HG02763 (cell line): ENCODE results near the gene LAMA1.
"Not testable (repeated sequence)": the region's sequence is repeated elsewhere in the genome, so short reads cannot be mapped to it uniquely, and the experiment has no call there.

Experiments used
- ATAC-seq: cut with Tn5 transposase; IDR thresholded peaks from one replicate; pipeline ENCODE4 v1.9.1; 2021; ENCODE audit warnings: mild to moderate bottlenecking, moderate library complexity; ENCODE audit not compliant: unreplicated experiment

The LAMA1 gene

GRCh38 chr18:7117390-7118355 is at the start of gene LAMA1:
LAMA1 (minus strand) TSS chr18:7117797; CDS start chr18:7117720, 77 bp downstream.
- no peak for ATAC-seq

- no peak for ATAC-seq
Measured at GRCh38 chr18:7165846-7166393, 48.3 kb upstream of the LAMA1 start.

GRCh38 chr18:7164323-7165004 is 46.9 kb upstream of the LAMA1 start:
- ATAC-seq: no peak

GRCh38 chr18:7158216-7158615 is 40.6 kb upstream of the LAMA1 start:
- no peak for ATAC-seq

GRCh38 chr18:7157760-7158159 is 40.2 kb upstream of the LAMA1 start:
- ATAC-seq: no peak

GRCh38 chr18:7155887-7156286 is 38.3 kb upstream of the LAMA1 start:
- ATAC-seq: no peak

- ATAC-seq: no peak
Measured at GRCh38 chr18:7155092-7155491, 37.5 kb upstream of the LAMA1 start.

GRCh38 chr18:7152440-7152839 is 34.8 kb upstream of the LAMA1 start:
- no peak for ATAC-seq

GRCh38 chr18:7147399-7147798 is 29.8 kb upstream of the LAMA1 start:
- ATAC-seq: no peak

- no peak for ATAC-seq
Measured at GRCh38 chr18:7146067-7146466, 28.5 kb upstream of the LAMA1 start.

GRCh38 chr18:7144921-7145320 is 27.3 kb upstream of the LAMA1 start:
- not testable (repeated sequence) for ATAC-seq

GRCh38 chr18:7141287-7141686 is 23.7 kb upstream of the LAMA1 start:
- ATAC-seq: no peak

- no peak for ATAC-seq
Measured at GRCh38 chr18:7139409-7139808, 21.8 kb upstream of the LAMA1 start.

GRCh38 chr18:7133181-7133580 is 15.6 kb upstream of the LAMA1 start:
- ATAC-seq: no peak

GRCh38 chr18:7132356-7133150 is 15.0 kb upstream of the LAMA1 start:
- no peak for ATAC-seq

- ATAC-seq: no peak
Measured at GRCh38 chr18:7122376-7122775, 4.8 kb upstream of the LAMA1 start.

GRCh38 chr18:7116792-7117389 is 706 bp downstream of the LAMA1 start:
- no peak for ATAC-seq

- no peak for ATAC-seq
Measured at GRCh38 chr18:7116001-7116730, 1.4 kb downstream of the LAMA1 start.

GRCh38 chr18:7112936-7113335 is 4.7 kb downstream of the LAMA1 start:
- no peak for ATAC-seq

- ATAC-seq: no peak
Measured at GRCh38 chr18:7111134-7111533, 6.5 kb downstream of the LAMA1 start.
